ENCODE results near the gene PALD1.

DNA sequence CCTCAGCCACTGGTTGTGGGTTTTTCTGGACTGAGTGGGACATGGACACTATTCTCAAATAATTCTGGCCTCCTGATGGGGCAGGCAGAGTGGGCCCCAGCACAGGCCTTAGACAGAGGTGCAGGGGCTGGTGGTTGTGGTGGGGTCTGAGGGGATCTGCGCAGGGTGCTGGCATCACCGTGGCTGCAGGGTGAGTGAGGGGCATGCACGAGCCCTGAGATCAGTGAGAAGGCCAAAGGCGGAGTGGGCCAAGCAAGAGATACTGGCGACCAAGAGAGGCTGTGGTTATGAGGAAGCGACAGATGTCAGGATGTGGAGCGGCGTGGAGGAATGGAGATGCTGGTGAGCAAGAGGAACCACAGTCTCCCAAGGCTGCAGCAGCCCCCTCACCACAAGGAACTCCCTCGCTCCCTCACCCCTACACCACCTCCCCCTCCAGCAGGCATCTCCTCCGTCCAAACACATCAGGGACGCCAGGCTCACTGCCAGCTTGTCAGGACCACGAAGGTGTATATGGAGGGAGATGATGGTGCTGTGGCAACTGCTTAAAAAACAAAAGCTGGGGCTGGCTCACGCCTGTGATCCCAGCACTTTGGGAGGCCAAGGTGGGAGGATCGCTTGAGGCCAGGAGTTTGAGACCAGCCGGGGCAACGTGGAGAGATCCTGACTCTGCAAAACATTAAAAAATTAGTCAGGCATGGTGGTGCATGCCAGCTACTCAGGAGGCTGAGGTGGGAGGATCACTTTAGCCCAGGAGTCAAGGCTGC, 114.4 kb downstream of the PALD1 start:
- TF ChIP-seq POLR2A (IDR thresholded peaks at IDR 0.05; ENCODE audit: low read depth, low read length): no peak
- no peak for TF ChIP-seq BHLHE40 (IDR thresholded peaks at IDR 0.05; ENCODE audit: low read depth, low read length)
- TF ChIP-seq, protein P1, sequence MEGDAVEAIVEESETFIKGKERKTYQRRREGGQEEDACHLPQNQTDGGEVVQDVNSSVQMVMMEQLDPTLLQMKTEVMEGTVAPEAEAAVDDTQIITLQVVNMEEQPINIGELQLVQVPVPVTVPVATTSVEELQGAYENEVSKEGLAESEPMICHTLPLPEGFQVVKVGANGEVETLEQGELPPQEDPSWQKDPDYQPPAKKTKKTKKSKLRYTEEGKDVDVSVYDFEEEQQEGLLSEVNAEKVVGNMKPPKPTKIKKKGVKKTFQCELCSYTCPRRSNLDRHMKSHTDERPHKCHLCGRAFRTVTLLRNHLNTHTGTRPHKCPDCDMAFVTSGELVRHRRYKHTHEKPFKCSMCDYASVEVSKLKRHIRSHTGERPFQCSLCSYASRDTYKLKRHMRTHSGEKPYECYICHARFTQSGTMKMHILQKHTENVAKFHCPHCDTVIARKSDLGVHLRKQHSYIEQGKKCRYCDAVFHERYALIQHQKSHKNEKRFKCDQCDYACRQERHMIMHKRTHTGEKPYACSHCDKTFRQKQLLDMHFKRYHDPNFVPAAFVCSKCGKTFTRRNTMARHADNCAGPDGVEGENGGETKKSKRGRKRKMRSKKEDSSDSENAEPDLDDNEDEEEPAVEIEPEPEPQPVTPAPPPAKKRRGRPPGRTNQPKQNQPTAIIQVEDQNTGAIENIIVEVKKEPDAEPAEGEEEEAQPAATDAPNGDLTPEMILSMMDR (conservative IDR thresholded peaks at IDR 0.05; ENCODE audit: low read depth, low read length): no peak
- TF ChIP-seq CEBPB (IDR thresholded peaks at IDR 0.05; ENCODE audit: low read depth, low read length): no peak
- no peak for TF ChIP-seq MXI1 (IDR thresholded peaks at IDR 0.05; ENCODE audit: borderline replicate concordance, low read depth, low read length)
- no peak for TF ChIP-seq RAD21 (IDR thresholded peaks at IDR 0.05; ENCODE audit: low read length)
- TF ChIP-seq FOS (IDR thresholded peaks at IDR 0.05; ENCODE audit: low read depth, low read length): no peak
- TF ChIP-seq MAFK (IDR thresholded peaks at IDR 0.05; ENCODE audit: low read depth, low read length): no peak
- TF ChIP-seq RFX5 (IDR thresholded peaks at IDR 0.05; ENCODE audit: low read depth, low read length): no peak
- TF ChIP-seq MAZ (IDR thresholded peaks at IDR 0.05; ENCODE audit: borderline replicate concordance, low read depth, low read length): no peak
- TF ChIP-seq CHD1 (IDR thresholded peaks at IDR 0.05; ENCODE audit: low read depth, low read length): no peak
- TF ChIP-seq, protein P2, sequence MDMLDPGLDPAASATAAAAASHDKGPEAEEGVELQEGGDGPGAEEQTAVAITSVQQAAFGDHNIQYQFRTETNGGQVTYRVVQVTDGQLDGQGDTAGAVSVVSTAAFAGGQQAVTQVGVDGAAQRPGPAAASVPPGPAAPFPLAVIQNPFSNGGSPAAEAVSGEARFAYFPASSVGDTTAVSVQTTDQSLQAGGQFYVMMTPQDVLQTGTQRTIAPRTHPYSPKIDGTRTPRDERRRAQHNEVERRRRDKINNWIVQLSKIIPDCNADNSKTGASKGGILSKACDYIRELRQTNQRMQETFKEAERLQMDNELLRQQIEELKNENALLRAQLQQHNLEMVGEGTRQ (IDR thresholded peaks at IDR 0.05; ENCODE audit: low read depth, low read length): no peak

All from IMR-90 (cell line).